ENCODE data around the gene HOXC13.

Gene HOXC13

GRCh38 chr12:53939141-53940108 lies 794 bp downstream of the HOXC13 start:
- no peak for DNase-seq

GRCh38 chr12:53940443-53941014 lies 1.9 kb downstream of the HOXC13 start:
- DNase-seq = no peak

- no peak for DNase-seq
These were observed 2.6 kb downstream of the HOXC13 start for GRCh38 chr12:53941187-53941586.

GRCh38 chr12:53941750-53942149 lies 3.1 kb downstream of the HOXC13 start:
- no peak for DNase-seq

- no peak for DNase-seq
These were observed 3.9 kb downstream of the HOXC13 start for GRCh38 chr12:53942467-53942997.

GRCh38 chr12:53944209-53944608 lies 5.6 kb downstream of the HOXC13 start:
- no peak for DNase-seq

GRCh38 chr12:53944907-53945847 lies 6.5 kb downstream of the HOXC13 start:
- no peak for DNase-seq

- no peak for DNase-seq
These were observed 9.1 kb downstream of the HOXC13 start for GRCh38 chr12:53947743-53948142.

GRCh38 chr12:53948650-53949593 lies 10.3 kb downstream of the HOXC13 start:
- DNase-seq = no peak

GRCh38 chr12:53949631-53950436 lies 11.2 kb downstream of the HOXC13 start:
- DNase-seq = no peak

GRCh38 chr12:53950437-53950773 lies 11.8 kb downstream of the HOXC13 start:
- no peak for DNase-seq

- DNase-seq = no peak
These were observed 12.4 kb downstream of the HOXC13 start for GRCh38 chr12:53950789-53951576.

GRCh38 chr12:53951577-53952334 lies 13.1 kb downstream of the HOXC13 start:
- DNase-seq = no peak

- DNase-seq = no peak
These were observed 13.7 kb downstream of the HOXC13 start for GRCh38 chr12:53952335-53952694.

GRCh38 chr12:53952871-53953734 lies 14.5 kb downstream of the HOXC13 start:
- no peak for DNase-seq

GRCh38 chr12:53953831-53954693 lies 15.4 kb downstream of the HOXC13 start:
- DNase-seq = no peak

GRCh38 chr12:53954694-53955035 lies 16.0 kb downstream of the HOXC13 start, which contains the start of gene HOXC12:
HOXC12 (plus strand) TSS chr12:53954903; CDS start chr12:53954930, 27 bp downstream.
- DNase-seq = no peak

All from NCI-H2029 (cell line).